GM21786 (cell line): ENCODE data around the gene YWHAB.

Experiments used
- ATAC-seq: cut with Tn5 transposase; IDR thresholded peaks from one replicate; pipeline ENCODE4 v1.9.1; 2021; ENCODE audit not compliant: unreplicated experiment

Gene YWHAB

DNA sequence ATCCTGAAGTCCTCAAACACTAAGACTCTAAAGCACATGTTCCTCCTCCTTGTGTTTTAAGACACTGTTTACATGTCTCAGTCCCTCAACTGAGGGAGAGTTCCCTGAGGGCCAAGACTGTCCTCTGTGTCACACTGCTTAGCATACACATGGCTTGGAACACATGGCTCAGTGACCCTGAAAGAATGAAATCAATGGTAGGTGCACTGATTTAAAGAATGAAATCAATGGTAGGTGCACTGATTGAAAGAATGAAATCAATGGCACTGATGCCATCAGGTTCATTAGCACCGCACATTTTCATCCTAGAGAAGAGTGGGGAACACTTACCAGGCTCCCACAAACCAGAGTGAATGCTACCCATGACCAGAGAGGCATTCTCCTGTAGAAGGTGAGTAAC, 64.9 kb downstream of the YWHAB start:
- ATAC-seq, result no peak

DNA sequence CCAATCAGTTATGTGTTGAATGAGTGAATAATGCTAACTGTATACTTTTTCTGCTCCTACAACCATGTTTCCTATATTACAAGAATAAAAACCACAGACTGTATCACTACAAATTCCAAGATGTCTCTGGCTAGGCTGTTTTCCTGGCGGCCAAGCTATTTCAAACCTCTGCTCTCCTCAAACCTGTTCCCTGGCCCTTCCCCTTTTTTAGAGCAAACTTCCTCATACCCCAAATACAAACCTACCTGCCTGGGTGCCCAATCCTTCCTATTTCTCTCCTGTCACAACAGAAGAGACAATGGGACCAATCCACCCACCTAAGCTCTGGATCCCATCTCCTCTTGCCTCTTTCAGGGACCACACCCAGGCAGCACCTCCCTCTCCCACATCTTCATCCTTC, 67.2 kb downstream of the YWHAB start:
- no peak for ATAC-seq

DNA sequence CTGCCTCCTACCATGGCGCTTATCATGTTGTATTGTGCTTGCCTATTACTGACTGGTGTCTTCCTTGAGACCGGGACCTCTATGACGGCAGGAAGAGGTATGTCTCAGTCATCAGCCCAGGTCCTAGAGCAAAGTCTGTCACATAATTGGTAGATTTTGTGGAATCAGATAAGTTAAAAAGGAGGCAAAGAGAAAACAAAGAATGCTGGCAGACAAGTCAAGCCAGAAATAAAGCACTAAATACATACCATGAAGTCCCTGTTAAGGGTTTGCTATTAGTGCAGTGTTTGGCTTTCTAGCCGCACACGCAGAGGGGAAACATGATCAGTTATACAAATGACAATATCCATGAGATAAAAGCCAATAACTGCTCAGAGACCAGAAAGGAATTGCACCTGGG, 68.7 kb downstream of the YWHAB start:
- ATAC-seq, result no peak

DNA sequence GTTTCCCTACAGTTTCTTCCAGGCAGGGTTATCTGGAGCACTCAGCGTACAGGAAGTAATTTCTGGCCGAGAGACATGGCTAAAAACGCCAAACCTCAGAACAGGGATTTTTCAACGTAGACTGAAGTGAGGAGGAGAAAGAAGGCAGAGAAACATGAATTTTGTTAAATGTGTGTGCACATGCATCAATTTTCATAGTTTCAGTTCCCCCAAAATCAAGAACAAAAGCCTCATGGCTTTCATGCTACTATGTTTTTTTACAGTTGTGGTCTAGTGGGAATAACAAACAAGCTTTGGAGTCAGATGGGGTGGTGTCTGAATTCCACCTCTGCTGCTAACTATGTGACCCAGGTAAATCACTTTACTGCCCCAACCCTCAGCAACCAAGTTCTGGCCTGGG, 69.8 kb downstream of the YWHAB start:
- no peak for ATAC-seq

DNA sequence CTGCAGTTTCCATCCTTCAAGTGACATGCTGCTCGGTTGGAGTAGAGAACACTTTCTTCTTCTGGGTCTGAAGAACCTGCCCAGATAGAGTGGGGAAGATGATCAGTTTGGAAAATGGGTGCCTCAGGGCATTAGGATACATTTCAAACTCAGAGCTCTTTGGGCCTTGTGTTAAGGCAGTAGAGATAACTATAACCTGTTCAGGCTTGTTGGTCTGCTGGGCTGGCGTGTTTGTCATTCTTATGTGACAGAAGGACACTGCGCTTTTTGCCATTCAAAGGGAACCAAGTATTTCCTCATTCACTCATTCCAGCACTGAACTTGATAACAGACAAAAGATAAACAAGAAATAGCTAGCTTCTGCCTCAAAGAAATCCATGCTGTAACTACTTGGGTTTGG, 70.9 kb downstream of the YWHAB start:
- no peak for ATAC-seq
